ENCODE measurements around the gene UBASH3A. TPM values are rescaled to one million over a fixed set of nuclear protein-coding genes. Genes with fewer than 3 reads are reported as not detected.

The UBASH3A gene
- total RNA-seq, 4 donors from 2014 or later, result 3.9 to 14.0 (median 5.3) TPM

DNA sequence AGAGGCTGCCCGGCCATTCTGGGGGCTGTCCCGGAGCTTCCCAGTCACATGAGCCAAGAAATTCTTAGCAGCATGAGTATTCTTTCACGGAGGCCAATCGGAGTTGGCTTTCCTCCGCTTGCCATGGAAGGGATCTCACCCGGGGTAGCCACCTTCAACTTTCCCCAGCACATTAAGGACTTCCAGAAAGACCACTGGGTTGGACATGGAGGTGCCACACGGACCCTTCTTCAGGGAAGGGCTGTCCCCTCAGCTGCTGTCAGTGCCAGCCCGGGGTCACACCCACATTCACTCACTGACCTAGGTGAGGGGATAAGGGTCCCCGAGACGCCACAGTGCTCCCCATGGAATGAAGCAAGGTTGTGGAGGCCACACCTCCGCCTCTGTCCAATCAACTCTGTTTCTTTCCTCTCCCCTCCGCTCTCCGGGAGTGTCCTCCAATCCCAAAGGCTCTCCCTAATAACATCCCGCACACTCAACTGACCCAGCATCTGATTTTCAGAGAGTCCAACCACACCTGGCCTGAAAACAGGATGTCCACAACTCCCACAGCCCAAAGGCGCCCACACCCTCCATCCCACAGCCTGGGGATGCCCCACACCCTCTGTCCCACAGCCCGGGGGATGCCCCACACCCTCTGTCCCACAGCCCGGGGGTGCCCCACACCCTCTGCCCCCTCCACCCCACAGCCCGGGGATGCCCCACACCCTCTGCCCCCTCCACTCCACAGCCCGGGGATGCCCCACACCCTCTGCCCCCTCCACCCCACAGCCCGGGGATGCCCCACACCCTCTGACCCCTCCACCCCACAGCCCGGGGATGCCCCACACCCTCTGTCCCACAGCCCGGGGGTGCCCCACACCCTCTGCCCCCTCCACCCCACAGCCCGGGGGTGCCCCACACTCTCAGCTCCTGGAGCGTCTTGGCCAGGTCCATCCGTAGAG lies 73.0 kb downstream of the UBASH3A start:
- peaks cover 0 to 16% (median 2%) of the 10 kb centered on the region in 4 donors for H3K4me1 ChIP-seq
- no peaks in the 10 kb centered on the region for H3K36me3 ChIP-seq
- H3K27me3 ChIP-seq, result no peaks in the 10 kb centered on the region
- no peak overlapping the region for H3K27ac ChIP-seq
- peak in 1 of 3 donors; percentile 40 for DNase-seq
- H3K9me3 ChIP-seq, result no peaks in the 10 kb centered on the region
- no peak for TF ChIP-seq POLR2A (IDR thresholded peaks at IDR 0.05)
- H3K4me3 ChIP-seq, result no peak overlapping the region

DNA sequence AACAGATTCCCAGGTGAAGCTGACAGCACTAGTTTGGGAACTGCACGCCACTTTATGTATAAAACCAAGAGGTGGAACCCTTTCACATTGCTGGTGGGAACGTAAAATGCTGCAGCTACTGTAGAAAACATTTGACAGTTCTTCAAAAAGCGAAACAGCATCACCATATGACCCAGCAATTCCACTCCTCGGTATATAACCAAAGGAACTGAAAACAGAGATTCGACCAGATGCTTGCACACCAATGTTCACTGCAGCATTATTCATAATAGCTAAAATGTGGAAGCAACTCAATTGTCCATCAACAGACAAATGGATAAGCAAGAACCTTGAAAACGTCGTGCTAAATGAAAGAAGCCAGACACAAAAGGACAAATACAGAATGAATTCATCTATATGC lies 74.8 kb downstream of the UBASH3A start:
- no peaks in the 10 kb centered on the region for H3K27me3 ChIP-seq
- no peaks in the 10 kb centered on the region for H3K9me3 ChIP-seq
- no peak for TF ChIP-seq POLR2A (IDR thresholded peaks at IDR 0.05)
- TF ChIP-seq, protein P1, sequence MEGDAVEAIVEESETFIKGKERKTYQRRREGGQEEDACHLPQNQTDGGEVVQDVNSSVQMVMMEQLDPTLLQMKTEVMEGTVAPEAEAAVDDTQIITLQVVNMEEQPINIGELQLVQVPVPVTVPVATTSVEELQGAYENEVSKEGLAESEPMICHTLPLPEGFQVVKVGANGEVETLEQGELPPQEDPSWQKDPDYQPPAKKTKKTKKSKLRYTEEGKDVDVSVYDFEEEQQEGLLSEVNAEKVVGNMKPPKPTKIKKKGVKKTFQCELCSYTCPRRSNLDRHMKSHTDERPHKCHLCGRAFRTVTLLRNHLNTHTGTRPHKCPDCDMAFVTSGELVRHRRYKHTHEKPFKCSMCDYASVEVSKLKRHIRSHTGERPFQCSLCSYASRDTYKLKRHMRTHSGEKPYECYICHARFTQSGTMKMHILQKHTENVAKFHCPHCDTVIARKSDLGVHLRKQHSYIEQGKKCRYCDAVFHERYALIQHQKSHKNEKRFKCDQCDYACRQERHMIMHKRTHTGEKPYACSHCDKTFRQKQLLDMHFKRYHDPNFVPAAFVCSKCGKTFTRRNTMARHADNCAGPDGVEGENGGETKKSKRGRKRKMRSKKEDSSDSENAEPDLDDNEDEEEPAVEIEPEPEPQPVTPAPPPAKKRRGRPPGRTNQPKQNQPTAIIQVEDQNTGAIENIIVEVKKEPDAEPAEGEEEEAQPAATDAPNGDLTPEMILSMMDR (IDR thresholded peaks at IDR 0.05), result no peak
- no peak for DNase-seq
- peaks cover 0 to 15% (median 2%) of the 10 kb centered on the region in 4 donors for H3K4me1 ChIP-seq
- H3K36me3 ChIP-seq, result no peaks in the 10 kb centered on the region
- no peak overlapping the region for H3K4me3 ChIP-seq
- no peak overlapping the region for H3K27ac ChIP-seq

DNA sequence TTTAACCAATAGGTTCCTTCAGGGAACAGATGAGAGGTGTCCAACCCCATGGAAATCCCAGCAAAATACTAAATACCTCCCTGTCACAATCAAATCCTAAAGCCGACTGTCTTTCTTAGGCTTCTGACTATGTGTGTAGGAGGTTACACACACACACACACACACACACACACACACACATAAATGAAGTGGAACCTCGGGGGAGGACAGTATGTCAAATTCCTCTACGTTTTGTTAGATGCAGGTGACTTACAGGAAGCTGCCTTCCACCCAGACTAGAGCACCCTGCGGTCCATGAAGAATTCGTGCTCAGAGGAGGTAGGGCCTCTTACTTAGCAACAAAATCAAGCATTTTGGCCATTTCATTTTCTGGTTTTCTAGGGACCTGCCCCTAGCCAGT lies 75.9 kb downstream of the UBASH3A start:
- Histone ChIP-seq H3K36me3 (no peaks in the 10 kb centered on the region), H3K27ac (no peak overlapping the region), H3K9me3 (no peaks in the 10 kb centered on the region), H3K4me3 (no peak overlapping the region), H3K4me1 (peaks cover 0 to 10% (median 1%) of the 10 kb centered on the region in 4 donors), H3K27me3 (no peaks in the 10 kb centered on the region)
- TF ChIP-seq, protein P1 (IDR thresholded peaks at IDR 0.05), result no peak
- TF ChIP-seq POLR2A (IDR thresholded peaks at IDR 0.05), result no peak
- DNase-seq, result no peak

DNA sequence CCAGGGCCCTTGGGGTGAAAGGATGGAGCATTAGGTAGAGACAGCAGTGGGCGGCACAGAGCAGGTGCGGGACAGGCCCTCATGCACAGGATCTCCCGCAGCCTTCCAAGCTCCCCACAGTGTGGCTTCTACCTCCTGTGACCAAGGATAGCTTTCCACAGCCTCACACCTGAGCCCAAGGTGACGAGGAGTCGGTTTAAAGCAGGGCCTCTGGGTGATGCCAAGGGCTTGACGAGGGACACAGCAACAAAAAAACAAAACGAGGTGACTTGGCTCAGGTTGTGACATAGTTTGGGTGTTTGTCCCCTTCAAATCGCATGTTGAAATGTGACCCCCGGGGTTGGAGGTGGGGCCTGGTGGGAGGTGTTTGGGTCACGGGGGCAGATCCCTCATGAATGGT lies 77.0 kb downstream of the UBASH3A start:
- no peak for TF ChIP-seq POLR2A (IDR thresholded peaks at IDR 0.05)
- TF ChIP-seq, protein P1 (IDR thresholded peaks at IDR 0.05), result no peak
- no peaks in the 10 kb centered on the region for H3K27me3 ChIP-seq

DNA sequence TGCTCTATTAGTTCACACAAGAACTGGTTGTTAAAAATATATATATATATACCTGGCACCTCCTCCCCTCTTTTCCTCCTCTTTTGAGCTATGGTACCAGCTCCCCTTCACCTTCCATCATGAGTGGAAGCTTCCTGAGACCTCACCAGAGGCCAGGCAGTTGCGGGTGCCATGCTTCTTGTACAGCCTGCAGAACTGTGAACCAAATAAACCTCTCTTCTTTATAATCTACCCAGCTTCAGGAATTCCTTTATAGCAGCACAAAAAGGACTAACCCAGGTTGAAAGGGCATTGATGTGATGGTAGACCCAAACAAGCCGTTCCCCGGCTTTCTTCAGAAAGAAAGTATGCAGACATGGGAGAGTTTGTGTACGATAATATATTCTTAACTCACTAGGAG lies 77.5 kb downstream of the UBASH3A start:
- Histone ChIP-seq H3K4me1 (peaks cover 0 to 5% (median 1%) of the 10 kb centered on the region in 4 donors), H3K27ac (no peak overlapping the region), H3K36me3 (no peaks in the 10 kb centered on the region), H3K27me3 (no peaks in the 10 kb centered on the region), H3K9me3 (no peaks in the 10 kb centered on the region), H3K4me3 (no peak overlapping the region)
- DNase-seq, result no peak
- TF ChIP-seq, protein P1 (IDR thresholded peaks at IDR 0.05), result no peak
- TF ChIP-seq POLR2A (IDR thresholded peaks at IDR 0.05), result no peak

More for the DNA sequence above, 77.0 kb downstream of the UBASH3A start:
- Histone ChIP-seq H3K27ac (no peak overlapping the region), H3K4me3 (no peak overlapping the region), H3K9me3 (no peaks in the 10 kb centered on the region), H3K4me1 (peaks cover 0 to 5% (median 1%) of the 10 kb centered on the region in 4 donors), H3K36me3 (no peaks in the 10 kb centered on the region)
- peak in 1 of 3 donors; percentile 35 for DNase-seq

DNA sequence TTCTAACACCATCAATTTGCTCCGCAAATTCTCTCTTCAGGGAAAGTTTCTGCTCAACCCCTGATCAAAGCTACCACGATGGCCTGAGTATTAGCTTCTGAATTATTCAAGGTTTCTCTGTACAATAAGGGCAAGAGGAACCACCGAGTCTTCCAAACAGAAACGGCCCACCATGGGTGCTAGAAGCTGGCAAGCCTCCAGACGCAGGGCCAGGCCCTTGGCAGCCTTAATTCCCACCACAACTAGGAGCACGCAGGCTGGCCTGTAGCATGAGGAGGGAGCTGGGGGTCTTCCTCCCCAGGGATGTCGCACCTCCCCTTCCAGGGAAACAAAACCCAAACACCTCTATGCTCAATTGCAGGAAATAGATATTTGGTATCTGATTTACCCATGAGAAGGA lies 81.3 kb downstream of the UBASH3A start:
- Histone ChIP-seq H3K27me3 (no peaks in the 10 kb centered on the region), H3K27ac (no peak overlapping the region), H3K36me3 (no peaks in the 10 kb centered on the region), H3K9me3 (no peaks in the 10 kb centered on the region), H3K4me3 (no peak overlapping the region), H3K4me1 (peaks cover 0 to 7% (median 1%) of the 10 kb centered on the region in 4 donors)
- TF ChIP-seq, protein P1 (IDR thresholded peaks at IDR 0.05), result no peak
- no peak for TF ChIP-seq POLR2A (IDR thresholded peaks at IDR 0.05)
- no peak for DNase-seq

Measured in Peyer's patch (tissue), 4 donors.